ENCODE results near the gene ASXL3.

Gene ASXL3

GRCh38 chr18:33697498-33697897 lies 119.5 kb downstream of the ASXL3 start:
- in situ Hi-C loops (cut with HindIII; ENCODE audit: low pct_ligation_motif_present, low pct_unique_long_range_greater_than_20kb, low sequenced_read_pairs) = no loop called here

GRCh38 chr18:33699372-33699771 lies 121.4 kb downstream of the ASXL3 start:
- no peak for DNase-seq
- in situ Hi-C loops (cut with HindIII; ENCODE audit: low pct_ligation_motif_present, low pct_unique_long_range_greater_than_20kb, low sequenced_read_pairs) = no loop called here

More at GRCh38 chr18:33697498-33697897, 119.5 kb downstream of the ASXL3 start:
- no peak for DNase-seq

GRCh38 chr18:33700513-33700976 lies 122.5 kb downstream of the ASXL3 start:
- DNase-seq = no peak
- in situ Hi-C loops (cut with HindIII; ENCODE audit: low pct_ligation_motif_present, low pct_unique_long_range_greater_than_20kb, low sequenced_read_pairs) = no loop called here

GRCh38 chr18:33702625-33703024 lies 124.6 kb downstream of the ASXL3 start:
- DNase-seq = no peak
- in situ Hi-C loops (cut with HindIII; ENCODE audit: low pct_ligation_motif_present, low pct_unique_long_range_greater_than_20kb, low sequenced_read_pairs) = no loop called here

GRCh38 chr18:33706391-33706790 lies 128.4 kb downstream of the ASXL3 start:
- no peak for DNase-seq
- in situ Hi-C loops (cut with HindIII; ENCODE audit: low pct_ligation_motif_present, low pct_unique_long_range_greater_than_20kb, low sequenced_read_pairs) = no loop called here

- in situ Hi-C loops (cut with HindIII; ENCODE audit: low pct_ligation_motif_present, low pct_unique_long_range_greater_than_20kb, low sequenced_read_pairs) = no loop called here
These were observed 130.9 kb downstream of the ASXL3 start for GRCh38 chr18:33708876-33709275.

GRCh38 chr18:33710269-33710668 lies 132.2 kb downstream of the ASXL3 start:
- DNase-seq = no peak
- in situ Hi-C loops (cut with HindIII; ENCODE audit: low pct_ligation_motif_present, low pct_unique_long_range_greater_than_20kb, low sequenced_read_pairs) = no loop called here

More at GRCh38 chr18:33708876-33709275, 130.9 kb downstream of the ASXL3 start:
- DNase-seq = no peak

- no peak for DNase-seq
- in situ Hi-C loops (cut with HindIII; ENCODE audit: low pct_ligation_motif_present, low pct_unique_long_range_greater_than_20kb, low sequenced_read_pairs) = no loop called here
These were observed 133.5 kb downstream of the ASXL3 start for GRCh38 chr18:33711514-33711913.

- in situ Hi-C loops (cut with HindIII; ENCODE audit: low pct_ligation_motif_present, low pct_unique_long_range_greater_than_20kb, low sequenced_read_pairs) = no loop called here
- DNase-seq = no peak
These were observed 134.7 kb downstream of the ASXL3 start for GRCh38 chr18:33712719-33713118.

GRCh38 chr18:33716061-33716683 lies 138.2 kb downstream of the ASXL3 start:
- in situ Hi-C loops (cut with HindIII; ENCODE audit: low pct_ligation_motif_present, low pct_unique_long_range_greater_than_20kb, low sequenced_read_pairs) = no loop called here
- no peak for DNase-seq

- in situ Hi-C loops (cut with HindIII; ENCODE audit: low pct_ligation_motif_present, low pct_unique_long_range_greater_than_20kb, low sequenced_read_pairs) = no loop called here
- DNase-seq = no peak
These were observed 139.3 kb downstream of the ASXL3 start for GRCh38 chr18:33717339-33717738.

- in situ Hi-C loops (cut with HindIII; ENCODE audit: low pct_ligation_motif_present, low pct_unique_long_range_greater_than_20kb, low sequenced_read_pairs) = no loop called here
These were observed 142.1 kb downstream of the ASXL3 start for GRCh38 chr18:33720133-33720532.

GRCh38 chr18:33729556-33729955 lies 151.5 kb downstream of the ASXL3 start:
- in situ Hi-C loops (cut with HindIII; ENCODE audit: low pct_ligation_motif_present, low pct_unique_long_range_greater_than_20kb, low sequenced_read_pairs) = no loop called here
- no peak for DNase-seq

More at GRCh38 chr18:33720133-33720532, 142.1 kb downstream of the ASXL3 start:
- DNase-seq = no peak

- in situ Hi-C loops (cut with HindIII; ENCODE audit: low pct_ligation_motif_present, low pct_unique_long_range_greater_than_20kb, low sequenced_read_pairs) = no loop called here
- DNase-seq = no peak
These were observed 155.4 kb downstream of the ASXL3 start for GRCh38 chr18:33733376-33733775.

GRCh38 chr18:33735428-33735827 lies 157.4 kb downstream of the ASXL3 start:
- DNase-seq = no peak

GRCh38 chr18:33741760-33742159 lies 163.7 kb downstream of the ASXL3 start:
- in situ Hi-C loops (cut with HindIII; ENCODE audit: low pct_ligation_motif_present, low pct_unique_long_range_greater_than_20kb, low sequenced_read_pairs) = no loop called here
- DNase-seq = no peak

More at GRCh38 chr18:33735428-33735827, 157.4 kb downstream of the ASXL3 start:
- in situ Hi-C loops (cut with HindIII; ENCODE audit: low pct_ligation_motif_present, low pct_unique_long_range_greater_than_20kb, low sequenced_read_pairs) = no loop called here

GRCh38 chr18:33744032-33744697 lies 166.1 kb downstream of the ASXL3 start:
- DNase-seq = no peak
- in situ Hi-C loops (cut with HindIII; ENCODE audit: low pct_ligation_motif_present, low pct_unique_long_range_greater_than_20kb, low sequenced_read_pairs) = no loop called here

GRCh38 chr18:33745151-33745795 lies 167.3 kb downstream of the ASXL3 start:
- no peak for DNase-seq
- in situ Hi-C loops (cut with HindIII; ENCODE audit: low pct_ligation_motif_present, low pct_unique_long_range_greater_than_20kb, low sequenced_read_pairs) = no loop called here

GRCh38 chr18:33745871-33746545 lies 168.0 kb downstream of the ASXL3 start:
- no peak for DNase-seq
- in situ Hi-C loops (cut with HindIII; ENCODE audit: low pct_ligation_motif_present, low pct_unique_long_range_greater_than_20kb, low sequenced_read_pairs) = no loop called here
